Measurements from ENCODE around the gene CRYL1. TPM values are rescaled to one million over a fixed set of nuclear protein-coding genes. Genes with fewer than 3 reads are reported as not detected.
A peak's percentile ranks its signal among the peaks of the same experiment; 100 is the strongest.

Gene CRYL1
- total RNA-seq, 4 donors from 2014 or later, result 75.0 to 188 (median 145) TPM

GRCh38 chr13:20565115-20565736 is 39.6 kb upstream of the CRYL1 start:
- Histone ChIP-seq H3K9me3 (peaks cover 0 to 5% of the 10 kb centered on the region in 2 donors), H3K27ac (peak overlapping the region in 2 of 4 donors; percentile 93 to 97), H3K4me1 (peaks cover 0 to 25% (median 10%) of the 10 kb centered on the region in 4 donors), H3K4me3 (no peak overlapping the region), H3K27me3 (no peaks in the 10 kb centered on the region), H3K36me3 (no peaks in the 10 kb centered on the region)
- WGBS, 2 donors (ENCODE audit: low coverage in 1 of 2), result 89% methylated on average over 7 to 11 of the region's 11 CpGs
- intact Hi-C loops (cut with DNase I; ENCODE audit: low total_unique reads) (no loop called here), in situ Hi-C loops (cut with MboI; ENCODE audit: low pct_ligation_motif_present in 1 of 4, low pct_unique_long_range_greater_than_20kb in 1 of 4, low sequenced_read_pairs in 3 of 4) (no loop called here)
- TF ChIP-seq CTCF (IDR thresholded peaks at IDR 0.05) (no peak), EP300 (IDR thresholded peaks at IDR 0.05; ENCODE audit: low read depth) (no peak), POLR2A (IDR thresholded peaks at IDR 0.05) (no peak), POLR2AphosphoS5 (IDR thresholded peaks at IDR 0.05) (no peak)
- no peak for DNase-seq

- no peaks in the 10 kb centered on the region for H3K36me3 ChIP-seq
- no peak overlapping the region for H3K4me3 ChIP-seq
- intact Hi-C loops (cut with DNase I; ENCODE audit: low total_unique reads) (no loop called here), in situ Hi-C loops (cut with MboI; ENCODE audit: low pct_ligation_motif_present in 1 of 4, low pct_unique_long_range_greater_than_20kb in 1 of 4, low sequenced_read_pairs in 3 of 4) (no loop called here)
- H3K9me3 ChIP-seq, result peaks cover 0 to 5% of the 10 kb centered on the region in 2 donors
- no peak for DNase-seq
- H3K4me1 ChIP-seq, result peaks cover 0 to 35% (median 9%) of the 10 kb centered on the region in 4 donors
- no peak overlapping the region for H3K27ac ChIP-seq
- WGBS, 2 donors (ENCODE audit: low coverage in 1 of 2), result 75 to 90% methylated on average over 5 of the region's 5 CpGs
- TF ChIP-seq POLR2AphosphoS5 (IDR thresholded peaks at IDR 0.05) (no peak), CTCF (IDR thresholded peaks at IDR 0.05) (no peak), POLR2A (IDR thresholded peaks at IDR 0.05) (no peak), EP300 (IDR thresholded peaks at IDR 0.05; ENCODE audit: low read depth) (no peak)
- no peaks in the 10 kb centered on the region for H3K27me3 ChIP-seq
Measured at GRCh38 chr13:20561741-20562140, 36.1 kb upstream of the CRYL1 start.

- TF ChIP-seq CTCF (IDR thresholded peaks at IDR 0.05), result no peak
- TF ChIP-seq POLR2A (IDR thresholded peaks at IDR 0.05), result no peak
- TF ChIP-seq EP300 (IDR thresholded peaks at IDR 0.05; ENCODE audit: low read depth), result no peak
- no peak for TF ChIP-seq POLR2AphosphoS5 (IDR thresholded peaks at IDR 0.05)
- DNase-seq, result no peak
- in situ Hi-C loops (cut with MboI; ENCODE audit: low pct_ligation_motif_present in 1 of 4, low pct_unique_long_range_greater_than_20kb in 1 of 4, low sequenced_read_pairs in 3 of 4), result no loop called here
- Histone ChIP-seq H3K36me3 (no peaks in the 10 kb centered on the region), H3K27me3 (no peaks in the 10 kb centered on the region), H3K4me3 (no peak overlapping the region), H3K4me1 (peaks cover 0 to 30% (median 9%) of the 10 kb centered on the region in 4 donors), H3K9me3 (no peaks in the 10 kb centered on the region), H3K27ac (peak overlapping the region; percentile 73 to 83 (median 79))
- 76 to 80% methylated on average over 6 of the region's 6 CpGs for WGBS, 2 donors (ENCODE audit: low coverage in 1 of 2)
- intact Hi-C loops (cut with DNase I; ENCODE audit: low total_unique reads), result no loop called here
Measured at GRCh38 chr13:20559659-20560356, 34.2 kb upstream of the CRYL1 start.

- Histone ChIP-seq H3K9me3 (no peaks in the 10 kb centered on the region), H3K4me1 (peaks cover 0 to 30% (median 9%) of the 10 kb centered on the region in 4 donors), H3K27me3 (no peaks in the 10 kb centered on the region), H3K4me3 (no peak overlapping the region), H3K27ac (peak overlapping the region in 3 of 4 donors; percentile 78 to 83 (median 80)), H3K36me3 (no peaks in the 10 kb centered on the region)
- no peak for DNase-seq
- in situ Hi-C loops (cut with MboI; ENCODE audit: low pct_ligation_motif_present in 1 of 4, low pct_unique_long_range_greater_than_20kb in 1 of 4, low sequenced_read_pairs in 3 of 4) (no loop called here), intact Hi-C loops (cut with DNase I; ENCODE audit: low total_unique reads) (no loop called here)
- WGBS, 2 donors (ENCODE audit: low coverage in 1 of 2), result 78 to 100% methylated on average over 2 to 3 of the region's 3 CpGs
- no peak for TF ChIP-seq POLR2A (IDR thresholded peaks at IDR 0.05)
- no peak for TF ChIP-seq CTCF (IDR thresholded peaks at IDR 0.05)
- no peak for TF ChIP-seq EP300 (IDR thresholded peaks at IDR 0.05; ENCODE audit: low read depth)
- TF ChIP-seq POLR2AphosphoS5 (IDR thresholded peaks at IDR 0.05), result no peak
Measured at GRCh38 chr13:20558982-20559381, 33.3 kb upstream of the CRYL1 start.

Measured in transverse colon (tissue), 4 donors.